ENCODE data around the gene CGB2. TPM values are rescaled to one million over a fixed set of nuclear protein-coding genes. Genes with fewer than 3 reads are reported as not detected.

Gene CGB2
- total and polyA plus RNA-seq, 2 of the 4 experiments (the other 2 are of a cell fraction), result not detected

- dilution Hi-C loops (cut with HindIII; ENCODE audit: low sequenced_read_pairs, unreplicated experiment), result no loop called here
- no peak overlapping the region for H2BK20ac ChIP-seq (ENCODE audit: low read depth, low read length)
- H2BK120ac ChIP-seq (ENCODE audit: low read depth, low read length), result no peak overlapping the region
- H4K91ac ChIP-seq (ENCODE audit: insufficient read depth, low read depth, low read length), result no peak overlapping the region
- no peak overlapping the region for H3K4ac ChIP-seq (ENCODE audit: low read depth, low read length)
- H2BK5ac ChIP-seq (ENCODE audit: low read depth, low read length, poor library complexity, severe bottlenecking), result no peak overlapping the region
- H3K14ac ChIP-seq (replicated peaks; ENCODE audit: low read depth, low read length), result no peak overlapping the region
- no peak overlapping the region for H2AK9ac ChIP-seq (replicated peaks; ENCODE audit: low read depth, low read length, poor library complexity)
- no peaks in the 10 kb centered on the region for H3K4me1 ChIP-seq (ENCODE audit: control insufficient read depth, insufficient read depth, low read length)
- H3K27me3 ChIP-seq (ENCODE audit: control insufficient read depth, insufficient read depth, low read length), result peaks cover 58% of the 10 kb centered on the region
- no peak overlapping the region for H3K4me2 ChIP-seq (ENCODE audit: low read depth, low read length)
- no peak overlapping the region for H4K5ac ChIP-seq (ENCODE audit: low read depth, low read length)
- no peak overlapping the region for H2AFZ ChIP-seq (replicated peaks; ENCODE audit: low read length, poor library complexity)
- TF ChIP-seq FOS (IDR thresholded peaks at IDR 0.05; ENCODE audit: low read depth, low read length) (no peak), RFX5 (IDR thresholded peaks at IDR 0.05; ENCODE audit: low read depth, low read length) (no peak), ELK1 (IDR thresholded peaks at IDR 0.05; ENCODE audit: borderline replicate concordance, low read depth, low read length) (no peak), BHLHE40 (IDR thresholded peaks at IDR 0.05; ENCODE audit: low read depth, low read length) (no peak), POLR2A (IDR thresholded peaks at IDR 0.05; ENCODE audit: low read depth, low read length) (no peak), RCOR1 (IDR thresholded peaks at IDR 0.05; ENCODE audit: insufficient replicate concordance, low read length) (no peak), USF2 (IDR thresholded peaks at IDR 0.05; ENCODE audit: low read depth, low read length) (no peak), CEBPB (IDR thresholded peaks at IDR 0.05; ENCODE audit: low read depth, low read length) (no peak), SMC3 (IDR thresholded peaks at IDR 0.05; ENCODE audit: low read depth, low read length) (no peak), MAFK (IDR thresholded peaks at IDR 0.05; ENCODE audit: low read depth, low read length) (no peak), MAZ (IDR thresholded peaks at IDR 0.05; ENCODE audit: borderline replicate concordance, low read depth, low read length) (no peak), CHD1 (IDR thresholded peaks at IDR 0.05; ENCODE audit: low read depth, low read length) (no peak), NFE2L2 (IDR thresholded peaks at IDR 0.05; ENCODE audit: low read depth, low read length) (no peak), CTCF (conservative IDR thresholded peaks at IDR 0.05; ENCODE audit: low read depth, low read length) (no peak), MXI1 (IDR thresholded peaks at IDR 0.05; ENCODE audit: borderline replicate concordance, low read depth, low read length) (no peak), RAD21 (IDR thresholded peaks at IDR 0.05; ENCODE audit: low read length) (no peak)
- no peak overlapping the region for H2BK15ac ChIP-seq (ENCODE audit: low read depth, low read length)
- H3K36me3 ChIP-seq (ENCODE audit: control insufficient read depth, insufficient read depth, low read length), result no peaks in the 10 kb centered on the region
- DNase-seq (no peak), ATAC-seq (ENCODE audit: low read depth) (no peak)
- no peak overlapping the region for H3K23ac ChIP-seq (ENCODE audit: low read depth, low read length)
- BruUV-seq (replicated peaks), result no TSS peak
- 94% methylated on average over 16 of the region's 21 CpGs; no CpG with 5 or more reads in 1 of the 2 experiments for WGBS, 2 experiments (ENCODE audit: extremely low coverage in 2 of 2, insufficient read length in 1 of 2)
- H3K18ac ChIP-seq (ENCODE audit: low read depth, low read length), result no peak overlapping the region
- ChIA-PET CTCF (no interaction called here), POLR2A (ENCODE audit: unreplicated experiment) (no interaction called here)
- H3K27ac ChIP-seq (ENCODE audit: insufficient read depth, low read length), result no peak overlapping the region
- H4K8ac ChIP-seq (ENCODE audit: low read depth in 2 of 2, low read length in 2 of 2), result no peak overlapping the region
- no peak overlapping the region for H3K4me3 ChIP-seq (ENCODE audit: insufficient read depth, low read depth, low read length)
- no peak overlapping the region for H3K9ac ChIP-seq (ENCODE audit: low read depth, low read length)
- no peak overlapping the region for H3K56ac ChIP-seq (ENCODE audit: extremely low read depth, insufficient read depth, low read length)
- in situ Hi-C loops (cut with MboI; ENCODE audit: low sequenced_read_pairs), result no loop called here
- no peaks in the 10 kb centered on the region for H3K79me1 ChIP-seq (ENCODE audit: low read depth in 1 of 2, low read length in 2 of 2)
- no peaks in the 10 kb centered on the region for H3K9me1 ChIP-seq (ENCODE audit: insufficient read depth, low read length)
- H3K9me3 ChIP-seq (ENCODE audit: control insufficient read depth, insufficient read depth, low read length), result peaks cover 18% of the 10 kb centered on the region
- H2AK5ac ChIP-seq (ENCODE audit: low read depth, low read length), result no peak overlapping the region
- no peaks in the 10 kb centered on the region for H4K20me1 ChIP-seq (ENCODE audit: insufficient read depth, low read length)
- intact Hi-C loops (cut with micrococcal nuclease), result loop anchor here (5.0 kb wide), 1 partner anchor 78 kb away; the partner anchor contains the start of genes GYS1 and RUVBL2
Measured at GRCh38 chr19:49070416-49070815, 38.7 kb downstream of the CGB2 start.

Data from IMR-90 (cell line).